K562 (cell line): ENCODE measurements around the gene CLDN14. TPM values are rescaled to one million over a fixed set of nuclear protein-coding genes. Genes with fewer than 3 reads are reported as not detected.

ENCODE experiments used
- AFF4 ChIP-seq: sonication (generic); formaldehyde crosslinking; IDR thresholded peaks from 2 replicates; pipeline ENCODE4 v1.8.0; 2023; ENCODE audit warnings: mild to moderate bottlenecking, missing genetic modification reagents
- BRD9 ChIP-seq: fragments of 450-650 bp; IDR thresholded peaks from 2 replicates; pipeline ENCODE4 v1.6.1; 2018; ENCODE audit warnings: low read depth; ENCODE audit not compliant: partially characterized antibody
- C11orf30 ChIP-seq: fragments of 450-650 bp; IDR thresholded peaks from 2 replicates; pipeline ENCODE4 v1.6.1; 2016; ENCODE audit warnings: low read depth, mild to moderate bottlenecking
- CEBPZ ChIP-seq: fragments of 150-350 bp; IDR thresholded peaks from 2 replicates; pipeline ENCODE4 v1.6.1; 2014; ENCODE audit warnings: low read depth, mild to moderate bottlenecking, low read length, borderline replicate concordance
- FOXA3 ChIP-seq, 2 experiments: fragments of 450-650 bp in 1 of 2; sonication (generic) in 1 of 2; formaldehyde crosslinking; IDR thresholded peaks in 1 of 2; conservative IDR thresholded peaks in 1 of 2; 2 replicates each; pipeline versions ENCODE4 v1.4.0 to v1.8.0; 2020 to 2022; ENCODE audit warnings: mild to moderate bottlenecking in 2 of 2, missing genetic modification reagents in 1 of 2
- HLTF ChIP-seq: fragments of 450-650 bp; IDR thresholded peaks from 2 replicates; pipeline ENCODE4 v1.6.1; 2016
- HNRNPLL ChIP-seq: fragments of 200-400 bp; formaldehyde crosslinking; IDR thresholded peaks from 2 replicates; pipeline ENCODE4 v1.6.1; 2017; ENCODE audit warnings: low read length, low read depth, mild to moderate bottlenecking; ENCODE audit not compliant: poor library complexity, severe bottlenecking
- NFIX ChIP-seq: fragments of 250-450 bp; sonication (Bioruptor Pico); IDR thresholded peaks from 2 replicates; pipeline ENCODE4 v1.4.0; 2020; ENCODE audit warnings: low read depth, mild to moderate bottlenecking, moderate library complexity
- PATZ1 ChIP-seq: fragments of 250-450 bp; sonication (Bioruptor Pico); IDR thresholded peaks from 2 replicates; pipeline ENCODE4 v1.5.0; 2020; ENCODE audit warnings: mild to moderate bottlenecking, borderline replicate concordance
- SMAD1 ChIP-seq: fragments of 150-350 bp; IDR thresholded peaks from 2 replicates; pipeline ENCODE4 v1.6.1; 2014; ENCODE audit warnings: low read length, low read depth; ENCODE audit not compliant: partially characterized antibody
- YY1 ChIP-seq, 3 experiments: IDR thresholded peaks; 2 replicates each; pipeline ENCODE4 v1.6.1; 2011; ENCODE audit warnings: low read length in 2 of 3, mild to moderate bottlenecking in 2 of 3, moderate library complexity in 2 of 3, borderline replicate concordance in 1 of 3, control low read depth in 1 of 3, low read depth in 1 of 3; ENCODE audit not compliant: insufficient read depth in 3 of 3, insufficient replicate concordance in 2 of 3, control insufficient read depth in 1 of 3, insufficient read length in 1 of 3; ENCODE audit errors: extremely low read depth in 1 of 3
- ZNF134 ChIP-seq: fragments of 250-450 bp; sonication (Bioruptor Pico); conservative IDR thresholded peaks from 2 replicates; pipeline ENCODE4 v1.4.0; 2020
- polyA plus RNA-seq, 8 experiments: library from polyadenylated mRNA; depleted of rRNA in 4 of 8; stranded (reverse) in 5 of 8; unstranded in 3 of 8; fragments of >200 nt; fragmentation: Nextera tagmentation in 2 of 8; fragmentation: Illumina TruSeq in 1 of 8; extraction: Ambion mirVana in 2 of 8; extraction: Trizol in 1 of 8; gene quantifications; 2 replicates each; pipeline versions ENCODE4 v1.2.1 to v1.2.3, GENCODE V29; 2011 to 2014; ENCODE audit warnings: inconsistent platforms in 1 of 8, missing spikeins in 1 of 8
- total RNA-seq, 7 experiments: library from RNA; depleted of rRNA in 6 of 7; stranded (reverse); fragments of >200 nt in 6 of 7; fragmentation: Illumina TruSeq in 2 of 7; extraction: Trizol in 2 of 7; gene quantifications; 2 replicates each; pipeline versions ENCODE4 v1.2.1 to v1.2.3, GENCODE V29; 2011 to 2021; ENCODE audit warnings: low replicate concordance in 1 of 7
- TF ChIP-seq, protein P1 (sequence below): fragments of 450-650 bp; IDR thresholded peaks from 2 replicates; pipeline ENCODE4 v1.6.1; 2017; ENCODE audit warnings: antibody characterized with exemption

CLDN14 gene
- total and polyA plus RNA-seq, 9 of the 15 experiments (the other 6 are each of a cell fraction or from before 2014, with no cell fraction given), result not detected

DNA sequence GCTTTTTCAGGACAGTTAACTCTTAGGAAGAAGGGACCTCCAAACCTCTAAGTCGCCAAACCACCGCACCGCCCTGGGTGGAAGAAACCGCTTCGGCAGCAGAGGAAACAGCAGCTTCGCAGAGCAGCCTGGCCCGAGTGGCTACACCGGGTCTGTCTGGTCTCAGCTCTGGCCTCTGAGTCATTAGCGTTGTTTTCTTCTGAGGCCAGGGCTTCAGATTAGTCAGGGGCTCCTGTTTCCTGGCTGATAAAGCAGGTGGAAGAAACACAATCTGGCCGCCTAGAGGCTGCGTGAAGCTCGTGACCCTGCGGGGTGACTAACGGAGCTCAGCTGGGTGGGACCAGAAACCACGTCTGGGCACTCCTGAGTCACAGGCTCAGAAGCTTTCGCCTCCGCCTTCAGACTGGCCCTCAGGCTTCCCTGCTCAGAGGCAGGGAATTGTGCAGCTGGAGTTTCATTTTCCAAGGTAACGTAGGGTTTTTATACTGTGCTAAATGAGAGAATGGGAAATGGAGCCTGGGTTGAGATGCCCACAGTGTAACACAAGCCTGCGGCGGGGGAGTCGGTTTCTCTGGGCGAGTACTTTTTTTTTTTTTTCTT lies 49.9 kb downstream of the CLDN14 start (continued):
- TF ChIP-seq FOXA3 (CRISPR knock-in tag; conservative IDR thresholded peaks at IDR 0.05 in 1 of 2, IDR thresholded peaks at IDR 0.05 in 1 of 2) (no peak), SMAD1 (peak; percentile 96), YY1 (IDR thresholded peaks at IDR 0.05; ENCODE audit: borderline replicate concordance in 1 of 3, control insufficient read depth in 1 of 3, extremely low read depth in 1 of 3, insufficient read depth in 3 of 3, insufficient read length in 1 of 3, insufficient replicate concordance in 2 of 3, low read depth in 1 of 3, low read length in 2 of 3) (peak in 1 of 3 experiments; percentile 38), CEBPZ (no peak), PATZ1 (CRISPR knock-in tag) (no peak), ZNF134 (CRISPR knock-in tag) (no peak; the same call in 1 of the 2 replicates), HLTF (no peak), C11orf30 (peak; percentile 13; the same call in 1 of the 2 replicates), AFF4 (CRISPR knock-in tag) (no peak), HNRNPLL (peak; percentile 79), BRD9 (peak; percentile 91), NFIX (CRISPR knock-in tag) (no peak)
- TF ChIP-seq, protein P1, sequence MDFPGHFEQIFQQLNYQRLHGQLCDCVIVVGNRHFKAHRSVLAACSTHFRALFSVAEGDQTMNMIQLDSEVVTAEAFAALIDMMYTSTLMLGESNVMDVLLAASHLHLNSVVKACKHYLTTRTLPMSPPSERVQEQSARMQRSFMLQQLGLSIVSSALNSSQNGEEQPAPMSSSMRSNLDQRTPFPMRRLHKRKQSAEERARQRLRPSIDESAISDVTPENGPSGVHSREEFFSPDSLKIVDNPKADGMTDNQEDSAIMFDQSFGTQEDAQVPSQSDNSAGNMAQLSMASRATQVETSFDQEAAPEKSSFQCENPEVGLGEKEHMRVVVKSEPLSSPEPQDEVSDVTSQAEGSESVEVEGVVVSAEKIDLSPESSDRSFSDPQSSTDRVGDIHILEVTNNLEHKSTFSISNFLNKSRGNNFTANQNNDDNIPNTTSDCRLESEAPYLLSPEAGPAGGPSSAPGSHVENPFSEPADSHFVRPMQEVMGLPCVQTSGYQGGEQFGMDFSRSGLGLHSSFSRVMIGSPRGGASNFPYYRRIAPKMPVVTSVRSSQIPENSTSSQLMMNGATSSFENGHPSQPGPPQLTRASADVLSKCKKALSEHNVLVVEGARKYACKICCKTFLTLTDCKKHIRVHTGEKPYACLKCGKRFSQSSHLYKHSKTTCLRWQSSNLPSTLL, result no peak
